Activated T-cell treated with anti-CD3 and anti-CD28 coated beads, Interleukin-2, amount 50 U/mL, for 1 hour (primary cell): ENCODE results near the gene MYO3B.

Experiments used
- DNase-seq: peaks from one replicate; pipeline ENCODE4 v3.0.0-alpha.2; 2020

Gene MYO3B

DNA sequence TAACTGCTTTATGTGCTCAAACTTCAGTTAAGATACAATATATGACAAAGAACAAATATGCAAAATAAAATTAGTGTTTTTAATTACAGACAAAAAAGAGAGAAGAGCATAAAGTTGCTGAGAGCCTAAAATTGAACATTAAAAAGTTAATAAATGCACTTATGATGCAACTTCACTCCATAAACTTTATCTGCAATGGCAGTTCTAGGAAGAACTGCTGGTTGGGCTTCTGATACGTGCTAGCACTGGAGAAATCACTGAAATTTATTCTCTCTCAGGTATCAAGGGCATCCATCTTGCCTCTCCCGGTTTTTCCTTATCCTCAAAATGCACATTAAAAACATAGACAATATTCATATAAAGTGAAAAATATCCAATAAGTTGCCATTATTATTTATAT is 35.7 kb downstream of the MYO3B start:
- no peak for DNase-seq

- no peak for DNase-seq
Observed at GRCh38 chr2:170214309-170214948, 36.5 kb downstream of the MYO3B start.

- no peak for DNase-seq
Observed at GRCh38 chr2:170215021-170215420, 37.1 kb downstream of the MYO3B start.

DNA sequence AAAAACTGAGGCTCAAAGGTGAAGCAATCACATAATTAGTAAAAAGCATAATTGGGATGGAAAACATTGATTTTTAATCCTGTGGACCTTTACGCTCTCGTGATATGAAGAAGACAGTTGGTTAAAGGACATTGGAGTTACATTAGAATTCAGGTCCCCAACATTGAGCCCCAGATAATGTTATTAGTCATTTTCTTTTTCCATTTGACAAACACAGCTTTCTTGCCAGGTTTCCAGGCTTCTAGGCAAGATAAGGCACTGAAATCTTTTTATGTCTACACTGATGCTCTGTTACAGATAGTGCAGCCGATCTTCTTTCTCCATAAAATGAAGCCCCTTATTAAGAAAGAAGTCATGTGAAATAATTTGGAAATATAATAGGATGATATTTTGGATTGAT is 38.5 kb downstream of the MYO3B start:
- DNase-seq, result no peak

GRCh38 chr2:170216981-170217380 is 39.0 kb downstream of the MYO3B start:
- no peak for DNase-seq

DNA sequence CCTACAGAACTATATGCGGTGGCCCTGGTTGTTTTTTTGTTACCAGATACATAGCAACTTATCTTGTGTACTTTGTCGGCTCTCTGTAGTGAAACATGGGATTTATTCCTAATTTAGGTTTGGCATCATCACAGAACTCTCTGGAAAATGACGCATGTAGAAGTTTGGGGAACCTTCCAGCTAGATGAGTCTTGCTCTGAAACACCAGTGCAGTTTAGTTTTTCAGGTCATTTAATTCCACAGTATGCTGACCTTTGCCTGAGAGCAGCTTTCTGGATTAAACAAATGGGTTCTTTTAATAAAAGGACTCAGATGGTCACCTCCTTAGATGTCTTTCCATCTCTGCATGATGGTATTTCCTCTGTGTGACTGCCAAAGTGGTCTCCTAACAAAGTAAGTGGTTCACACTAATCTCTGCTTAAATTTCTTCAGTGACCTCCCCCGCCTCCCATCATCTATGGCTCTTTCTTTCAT is 39.9 kb downstream of the MYO3B start:
- no peak for DNase-seq

- DNase-seq, result no peak
Observed at GRCh38 chr2:170218456-170218855, 40.5 kb downstream of the MYO3B start.

GRCh38 chr2:170218931-170219330 is 41.0 kb downstream of the MYO3B start:
- no peak for DNase-seq

DNA sequence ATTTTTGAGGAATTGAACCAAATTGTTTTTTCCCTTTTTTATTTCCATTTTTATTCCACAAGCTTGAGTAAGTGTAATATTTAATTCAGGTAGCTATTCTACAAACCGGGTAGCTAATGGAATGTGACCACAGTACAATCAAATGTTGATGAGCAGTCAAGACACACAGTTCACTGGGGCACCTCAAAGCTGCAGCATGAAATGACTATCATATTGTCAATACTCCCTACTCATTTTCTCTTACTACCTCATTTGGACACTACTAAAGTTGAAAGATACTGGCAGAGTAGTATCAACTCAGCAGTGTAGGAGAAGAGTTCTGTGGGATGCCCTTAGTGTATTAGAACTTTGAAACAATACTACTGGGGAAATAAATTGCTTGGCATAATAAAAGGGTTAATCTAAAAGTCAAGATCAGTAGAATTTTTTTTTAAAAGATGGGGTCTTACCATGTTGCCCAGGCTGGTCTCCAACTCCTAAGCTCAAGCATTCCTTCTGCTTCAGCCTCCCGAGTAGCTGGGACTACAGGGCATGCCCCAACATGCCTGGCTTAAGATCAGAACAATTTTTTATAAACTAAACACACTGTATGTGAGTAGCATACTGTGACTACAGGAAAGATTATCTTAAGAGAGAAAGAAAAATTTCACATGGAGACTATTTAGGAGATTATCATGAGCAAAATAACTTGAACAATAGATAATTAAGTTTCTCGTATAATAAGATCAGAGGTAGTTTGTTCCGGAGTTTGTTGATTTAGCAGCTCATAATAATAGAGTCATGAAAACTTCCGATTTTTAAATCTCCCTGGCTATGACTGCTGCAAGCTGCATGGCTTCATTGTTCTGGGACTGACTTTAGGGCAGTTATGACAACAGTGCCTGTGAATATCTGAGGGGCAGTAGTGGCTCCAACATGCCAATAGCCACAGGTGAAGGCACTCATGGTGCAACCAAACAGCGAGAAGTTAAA is 43.7 kb downstream of the MYO3B start:
- no peak for DNase-seq

GRCh38 chr2:170222298-170222697 is 44.4 kb downstream of the MYO3B start:
- no peak for DNase-seq

GRCh38 chr2:170222842-170223241 is 44.9 kb downstream of the MYO3B start:
- no peak for DNase-seq

DNA sequence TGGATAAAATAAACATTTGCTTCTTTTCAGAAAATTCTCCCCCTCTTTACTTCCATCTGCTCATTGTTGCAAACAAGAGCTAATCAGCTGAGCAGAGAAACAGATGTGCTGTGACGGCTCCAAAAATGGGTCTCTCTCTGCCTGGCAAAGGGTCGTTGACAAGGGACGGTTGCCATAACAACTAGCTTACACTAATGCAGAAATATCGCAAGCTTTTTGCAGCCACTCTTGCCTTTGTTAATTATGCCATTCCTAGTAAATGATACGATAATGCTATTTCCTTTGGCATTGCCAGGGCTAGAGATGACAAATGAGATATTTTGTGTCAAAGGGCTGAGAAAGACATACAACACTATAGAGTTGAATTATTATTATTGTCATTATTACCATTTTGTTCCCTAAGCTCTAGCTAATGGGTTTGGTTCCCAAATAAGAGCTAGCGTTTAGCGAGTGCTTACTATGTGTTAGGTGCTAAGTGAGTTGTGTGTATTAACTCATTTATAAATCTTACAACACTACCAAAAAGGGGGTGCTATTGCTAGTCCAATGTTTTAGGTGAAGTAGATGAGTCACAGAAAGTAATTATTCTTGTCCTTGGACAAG is 46.8 kb downstream of the MYO3B start:
- DNase-seq, result no peak

GRCh38 chr2:170226216-170226615 is 48.3 kb downstream of the MYO3B start:
- DNase-seq, result no peak

- no peak for DNase-seq
Observed at GRCh38 chr2:170227507-170227947, 49.6 kb downstream of the MYO3B start.

DNA sequence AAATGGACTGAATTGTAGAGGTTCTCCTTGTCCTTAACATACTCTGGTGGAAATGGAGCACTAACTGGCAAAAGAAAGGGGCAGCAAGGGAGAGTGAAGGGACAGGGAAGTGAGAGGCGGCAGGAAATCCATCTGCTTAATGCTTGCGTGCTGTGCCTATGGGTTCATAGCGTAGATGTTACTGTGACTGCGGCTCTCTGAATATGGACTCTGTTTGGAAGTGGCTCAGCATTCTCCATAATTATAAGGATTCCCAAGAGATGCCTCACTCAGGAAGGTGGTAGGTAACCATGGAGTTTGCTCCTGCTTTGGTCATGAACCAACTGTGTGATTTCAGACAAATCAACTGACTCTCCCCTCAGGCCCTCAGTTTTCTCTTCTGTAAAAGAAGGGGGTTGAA is 50.0 kb downstream of the MYO3B start:
- DNase-seq, result no peak

DNA sequence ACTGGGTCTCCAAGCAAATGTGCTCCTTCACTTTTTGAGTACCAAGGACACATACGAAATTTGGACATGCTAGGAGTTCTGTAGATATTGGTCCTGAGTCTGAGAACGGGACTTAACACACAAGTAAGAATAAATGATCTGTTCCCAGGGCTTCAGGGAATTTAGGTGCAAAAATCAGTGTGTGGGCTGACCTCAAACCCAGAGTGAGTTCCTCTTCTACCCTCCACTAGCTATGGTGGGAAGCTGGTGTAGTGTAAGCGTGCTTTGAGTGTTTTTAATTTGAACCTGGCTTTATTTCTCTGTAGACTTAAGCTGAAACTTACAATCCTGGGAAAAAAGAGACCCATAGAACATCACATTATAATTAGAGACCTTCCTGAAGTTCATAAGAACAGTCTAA is 50.5 kb downstream of the MYO3B start:
- DNase-seq, result no peak

DNA sequence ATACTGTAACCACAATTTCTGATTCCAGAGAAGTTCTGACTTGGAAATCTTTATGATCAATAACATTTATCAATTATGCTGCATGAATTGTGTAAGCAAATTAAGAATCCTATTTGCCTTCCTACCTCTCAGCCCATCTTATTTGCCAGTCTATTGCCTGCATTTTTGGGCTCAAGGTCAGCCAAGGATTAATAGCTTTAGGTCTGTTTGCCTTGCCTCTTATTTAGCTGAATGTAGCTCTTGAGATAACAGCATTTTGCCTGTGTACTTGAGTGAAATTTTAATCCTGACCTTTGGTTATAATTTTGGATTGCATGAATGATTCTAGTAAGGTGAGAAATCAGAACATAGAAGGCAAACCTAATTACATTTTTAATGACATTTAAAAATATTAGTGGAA is 51.2 kb downstream of the MYO3B start:
- DNase-seq, result no peak

DNA sequence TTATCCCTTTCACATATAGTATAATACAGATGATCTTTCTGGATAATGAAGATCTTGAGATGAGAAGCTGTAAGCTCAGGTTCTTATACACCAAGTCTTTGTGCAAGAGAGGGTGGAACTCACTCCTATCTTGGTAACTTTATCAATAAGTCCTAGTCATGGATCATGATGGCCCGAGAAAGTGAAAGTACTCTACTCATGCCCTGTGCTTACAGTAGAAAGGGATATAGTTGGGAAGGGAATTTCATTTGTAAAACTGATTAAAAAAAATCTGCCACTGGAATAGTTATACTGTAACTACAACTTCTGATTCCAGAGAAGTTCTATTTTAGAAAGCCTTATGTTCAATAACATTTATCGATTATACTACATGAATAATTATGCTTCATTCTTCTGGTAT is 51.8 kb downstream of the MYO3B start:
- DNase-seq, result no peak

- no peak for DNase-seq
Observed at GRCh38 chr2:170235860-170236679, 58.1 kb downstream of the MYO3B start.

DNA sequence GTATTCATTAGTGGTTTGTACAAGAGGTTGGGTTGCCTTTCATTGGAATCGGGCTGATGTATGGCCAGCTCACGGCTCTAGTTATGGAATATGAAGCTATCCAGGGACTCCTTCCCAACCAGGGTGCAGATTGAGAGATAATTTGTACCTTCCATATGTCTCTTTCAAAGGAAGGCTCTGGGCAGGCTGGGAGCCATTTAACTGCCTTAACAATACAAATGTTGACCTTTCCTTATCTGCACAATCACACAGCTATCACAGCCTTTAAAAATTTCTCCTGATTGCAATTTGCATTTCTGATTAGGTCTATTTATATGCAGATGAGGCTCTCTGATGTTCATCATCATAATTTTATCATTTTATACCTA is 58.7 kb downstream of the MYO3B start:
- no peak for DNase-seq

- DNase-seq, result no peak
Observed at GRCh38 chr2:170237572-170238120, 59.7 kb downstream of the MYO3B start.

DNA sequence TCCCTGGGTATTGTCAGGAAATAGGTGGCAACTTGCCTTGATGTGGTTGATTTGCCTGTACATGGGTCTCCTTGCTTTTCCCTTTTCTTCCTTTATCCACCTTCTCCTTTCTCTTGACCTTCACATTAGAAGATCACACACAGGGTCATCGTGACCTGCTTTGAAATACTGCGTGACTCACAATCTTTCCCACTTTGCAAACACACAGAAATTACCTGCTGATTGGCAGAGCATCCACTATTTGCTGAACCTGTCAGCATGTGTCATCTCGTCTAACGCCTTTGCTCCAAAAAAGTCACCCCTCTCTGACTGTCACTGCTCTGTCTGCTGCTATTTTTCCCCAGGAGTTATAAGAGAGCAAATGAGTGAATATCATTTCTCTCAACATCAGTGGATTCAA is 60.8 kb downstream of the MYO3B start:
- DNase-seq, result no peak

DNA sequence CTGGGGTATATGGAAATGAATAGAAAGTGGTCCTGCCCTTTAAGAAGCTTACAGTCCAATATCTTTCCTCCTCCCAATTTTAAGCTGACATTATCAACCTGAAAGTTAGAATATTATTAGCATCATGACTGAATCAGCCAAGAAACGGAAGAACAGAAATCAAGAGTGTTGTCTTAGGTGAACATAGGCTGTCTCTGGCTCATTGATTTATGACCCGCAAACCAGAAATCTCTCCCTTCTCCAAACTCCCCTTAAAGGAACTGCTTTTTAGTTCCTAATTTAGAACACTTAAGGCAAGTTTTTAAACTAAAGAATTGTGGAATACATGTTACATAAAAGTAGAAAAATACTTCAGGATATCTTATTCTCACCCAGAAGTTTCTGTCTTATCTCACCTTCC is 62.7 kb downstream of the MYO3B start:
- no peak for DNase-seq
